ENCODE measurements around the gene NUTF2. TPM values are rescaled to one million over a fixed set of nuclear protein-coding genes. Genes with fewer than 3 reads are reported as not detected.

Gene NUTF2
- polyA plus RNA-seq, 10 donors, result 104 to 135 (median 122) TPM

DNA sequence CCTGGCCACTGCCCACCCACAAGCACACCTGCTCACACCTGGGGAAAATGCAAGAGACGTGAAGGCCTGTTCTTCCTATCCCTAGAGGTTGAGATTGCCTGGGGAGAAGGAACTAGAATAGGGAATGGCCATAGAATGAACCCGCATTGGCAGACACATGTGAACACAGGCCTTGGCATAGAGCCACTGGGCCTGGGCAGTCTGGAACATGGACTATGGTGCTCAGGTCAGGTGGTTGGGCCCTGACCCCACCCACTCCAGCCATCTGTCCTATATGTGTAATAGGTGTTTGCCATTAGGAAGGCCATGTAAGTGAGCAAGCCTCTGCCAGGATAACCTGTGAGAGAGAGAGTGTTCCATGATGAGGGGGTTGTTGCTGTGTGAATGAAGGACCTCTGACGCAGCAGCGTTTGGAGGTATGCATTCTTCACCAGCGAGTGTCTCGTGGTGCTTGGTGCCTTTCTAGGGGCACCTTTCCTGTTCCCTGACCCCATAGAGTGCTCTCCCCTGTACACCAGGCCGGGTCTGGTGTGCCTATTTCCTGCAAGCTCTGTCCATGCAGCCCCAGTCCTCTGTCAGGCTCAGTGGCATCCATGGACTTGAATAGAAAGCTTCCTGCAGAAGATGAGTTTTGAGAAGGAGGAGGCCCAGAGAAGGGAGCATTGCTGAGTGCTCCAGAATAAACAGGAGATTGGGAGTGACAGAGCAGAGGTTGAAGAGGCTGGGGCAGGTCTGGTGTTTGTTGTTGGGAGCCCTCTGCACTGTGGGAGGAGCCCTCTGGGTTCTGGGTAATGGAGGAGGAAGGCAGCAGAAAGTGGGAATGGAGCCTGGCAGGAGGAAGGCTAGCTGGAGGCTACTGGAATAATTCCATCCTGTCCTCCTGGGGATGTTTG is 69.3 kb downstream of the NUTF2 start:
- DNase-seq, result no peak

DNA sequence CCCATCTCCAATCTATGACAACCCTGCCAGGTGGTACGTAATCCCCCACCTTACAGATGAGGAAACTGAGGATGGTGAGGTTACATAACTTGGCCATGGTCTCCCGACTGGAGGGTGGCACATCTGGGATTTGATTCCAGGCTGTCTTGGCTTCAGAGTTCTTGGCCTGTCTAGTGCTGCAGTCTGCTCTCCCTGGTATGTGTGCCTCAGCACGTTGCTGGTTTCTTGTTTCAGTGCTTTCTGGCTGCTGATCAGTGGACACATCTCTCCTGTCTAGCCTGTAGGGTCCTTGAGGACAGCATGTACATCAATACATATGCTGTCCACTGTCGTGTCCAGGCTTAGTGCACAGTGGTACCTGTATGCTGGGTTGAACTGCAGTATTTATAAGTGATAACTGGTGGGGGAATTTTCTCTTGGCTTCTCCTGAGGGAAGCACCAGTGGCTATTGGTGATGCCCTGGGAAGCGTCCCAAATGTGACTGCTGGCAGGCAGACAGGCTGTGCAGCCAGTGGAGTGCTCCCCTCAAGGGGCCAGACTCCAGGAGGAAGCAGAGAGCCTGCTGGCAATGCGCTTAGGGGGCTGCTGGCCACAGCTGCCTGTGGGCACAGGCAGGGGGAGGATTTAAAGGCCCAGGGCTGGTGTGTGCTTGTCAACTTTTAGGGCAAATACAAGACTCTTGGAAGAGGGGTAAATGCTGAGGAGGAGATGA is 70.6 kb downstream of the NUTF2 start:
- DNase-seq, result peak in 2 of 3 donors; percentile 48 to 69

DNA sequence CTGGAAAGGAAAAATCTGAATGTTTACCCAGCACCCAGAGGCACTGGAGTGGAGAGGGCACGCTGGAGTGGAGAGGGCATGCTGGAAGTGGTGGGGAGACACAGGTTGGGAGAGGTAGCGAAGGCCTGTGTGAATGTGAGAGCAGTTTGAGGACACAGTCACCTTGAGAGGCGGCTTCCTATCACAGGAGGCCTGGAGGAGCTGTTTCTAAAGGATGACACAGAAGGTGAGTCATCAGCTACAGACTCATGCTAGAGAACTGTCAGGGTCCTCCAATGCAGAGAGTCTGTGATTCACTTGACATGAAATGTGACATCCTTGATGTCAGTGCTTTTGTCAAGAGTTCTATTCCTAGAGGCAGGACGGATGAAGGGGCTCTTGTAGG is 71.1 kb downstream of the NUTF2 start:
- no peak for DNase-seq

DNA sequence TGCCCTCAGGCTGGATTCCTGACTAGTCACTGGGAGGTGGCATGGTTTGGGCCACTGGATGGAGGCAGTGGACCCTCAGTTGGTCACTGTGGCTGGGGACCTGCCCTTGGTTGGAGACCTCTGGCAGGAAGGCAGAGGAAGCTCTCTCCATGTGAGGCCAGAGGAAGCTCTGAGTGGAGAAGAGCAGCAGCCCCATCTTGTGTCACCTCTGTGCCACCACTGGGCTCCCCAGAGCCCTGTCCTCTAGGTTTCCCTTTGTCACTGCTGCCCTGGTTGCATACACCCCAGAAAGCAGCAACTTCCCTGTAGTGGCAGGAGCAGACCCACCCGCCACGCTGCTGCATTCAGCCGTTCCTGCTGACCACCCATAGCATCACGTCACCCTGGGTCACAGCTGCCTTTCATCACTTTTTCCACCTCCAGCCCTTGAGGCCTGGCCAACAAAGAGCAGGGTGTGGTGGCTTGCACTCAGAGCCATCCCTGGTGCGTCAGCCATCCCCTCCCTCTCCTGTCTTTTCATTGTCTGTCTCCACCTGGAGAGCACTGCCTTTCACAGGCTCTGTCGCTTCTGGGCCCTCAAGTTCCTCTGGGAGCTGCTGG is 73.0 kb downstream of the NUTF2 start:
- no peak for DNase-seq

Other genes starting within 250 kb of the NUTF2 start
- 1 to 10 TPM in 2 of 10 donors, under 1 TPM in 8; 0.33 to 4.2 (median 0.55) TPM for gene CARMIL2, start 201.8 kb upstream of the NUTF2 start, polyA plus RNA-seq (ENCODE audit: insufficient read length in 10 of 10)
- 10 to 100 TPM; 11.2 to 17.4 (median 14.1) TPM for gene ACD, start 186.7 kb upstream of the NUTF2 start, polyA plus RNA-seq (ENCODE audit: insufficient read length in 10 of 10)
- gene PARD6A, start 186.0 kb upstream of the NUTF2 start, polyA plus RNA-seq (ENCODE audit: insufficient read length in 10 of 10), result 1 to 10 TPM in 6 of 10 donors, under 1 TPM in 4; 0.40 to 1.4 (median 1.2) TPM
- 10 to 100 TPM in 1 of 10 donors, 1 to 10 TPM in 9; 5.9 to 11.2 (median 7.4) TPM for gene ENKD1, start 180.2 kb upstream of the NUTF2 start, polyA plus RNA-seq (ENCODE audit: insufficient read length in 10 of 10)
- gene C16orf86, start 180.1 kb upstream of the NUTF2 start, polyA plus RNA-seq (ENCODE audit: insufficient read length in 10 of 10), result 1 to 10 TPM; 1.5 to 3.0 (median 2.3) TPM
- 10 to 100 TPM; 11.5 to 19.8 (median 13.7) TPM for gene GFOD2, start 127.6 kb upstream of the NUTF2 start, polyA plus RNA-seq (ENCODE audit: insufficient read length in 10 of 10)
- 10 to 100 TPM; 14.1 to 27.2 (median 20.3) TPM for gene RANBP10, start 40.4 kb upstream of the NUTF2 start, polyA plus RNA-seq (ENCODE audit: insufficient read length in 10 of 10)
- 1 to 10 TPM; 1.1 to 3.5 (median 1.6) TPM for gene TSNAXIP1, start 40.0 kb upstream of the NUTF2 start, polyA plus RNA-seq (ENCODE audit: insufficient read length in 10 of 10)
- gene THAP11, start 4.6 kb upstream of the NUTF2 start, polyA plus RNA-seq (ENCODE audit: insufficient read length in 10 of 10), result 10 to 100 TPM; 20.1 to 29.7 (median 24.6) TPM
- gene CENPT, start 760 bp downstream of the NUTF2 start, polyA plus RNA-seq (ENCODE audit: insufficient read length in 10 of 10), result 10 to 100 TPM; 20.8 to 47.6 (median 34.1) TPM
- 100 to 1,000 TPM in 5 of 10 donors, 10 to 100 TPM in 5; 85.2 to 115 (median 100) TPM for gene EDC4, start 26.1 kb downstream of the NUTF2 start, polyA plus RNA-seq (ENCODE audit: insufficient read length in 10 of 10)
- gene NRN1L, start 38.0 kb downstream of the NUTF2 start, polyA plus RNA-seq (ENCODE audit: insufficient read length in 10 of 10), result 1 to 10 TPM in 3 of 10 donors, under 1 TPM in 6, not detected in 1; 0.39 to 1.5 (median 0.53) TPM
- 10 to 100 TPM; 17.1 to 27.5 (median 20.7) TPM for gene PSKH1, start 46.3 kb downstream of the NUTF2 start, polyA plus RNA-seq (ENCODE audit: insufficient read length in 10 of 10)
- 1 to 10 TPM; 1.5 to 5.4 (median 3.1) TPM for gene CTRL, start 84.9 kb downstream of the NUTF2 start, polyA plus RNA-seq (ENCODE audit: insufficient read length in 10 of 10)
- 10 to 100 TPM; 18.4 to 35.8 (median 26.8) TPM for gene PSMB10, start 89.9 kb downstream of the NUTF2 start, polyA plus RNA-seq (ENCODE audit: insufficient read length in 10 of 10)
- gene LCAT, start 97.2 kb downstream of the NUTF2 start, polyA plus RNA-seq (ENCODE audit: insufficient read length in 10 of 10), result 10 to 100 TPM; 12.8 to 34.1 (median 21.9) TPM
- gene SLC12A4, start 121.7 kb downstream of the NUTF2 start, polyA plus RNA-seq (ENCODE audit: insufficient read length in 10 of 10), result 10 to 100 TPM; 29.8 to 56.0 (median 40.7) TPM
- gene DPEP3, start 133.6 kb downstream of the NUTF2 start, polyA plus RNA-seq (ENCODE audit: insufficient read length in 10 of 10), result under 1 TPM in 4 of 10 donors, not detected in 6; 0.05 to 0.33 (median 0.17) TPM
- gene DPEP2, start 152.6 kb downstream of the NUTF2 start, polyA plus RNA-seq (ENCODE audit: insufficient read length in 10 of 10), result 1 to 10 TPM in 6 of 10 donors, under 1 TPM in 4; 0.63 to 2.5 (median 1.2) TPM
- gene DPEP2NB, start 169.0 kb downstream of the NUTF2 start, polyA plus RNA-seq (ENCODE audit: insufficient read length in 10 of 10), result not detected
- 1 to 10 TPM; 4.6 to 6.7 (median 5.5) TPM for gene DDX28, start 176.3 kb downstream of the NUTF2 start, polyA plus RNA-seq (ENCODE audit: insufficient read length in 10 of 10)
- gene DUS2, start 176.4 kb downstream of the NUTF2 start, polyA plus RNA-seq (ENCODE audit: insufficient read length in 10 of 10), result 10 to 100 TPM; 10.2 to 15.0 (median 11.0) TPM
- 10 to 100 TPM; 24.3 to 30.9 (median 27.0) TPM for gene NFATC3, start 238.4 kb downstream of the NUTF2 start, polyA plus RNA-seq (ENCODE audit: insufficient read length in 10 of 10)